CD4-positive, alpha-beta T cell treated with Interleukin-21 for 1 hour (primary cell): ENCODE measurements around the gene COL15A1.

Experiments used
- DNase-seq: peaks from one replicate; pipeline ENCODE4 v3.0.0-alpha.2; 2020

COL15A1 gene

DNA sequence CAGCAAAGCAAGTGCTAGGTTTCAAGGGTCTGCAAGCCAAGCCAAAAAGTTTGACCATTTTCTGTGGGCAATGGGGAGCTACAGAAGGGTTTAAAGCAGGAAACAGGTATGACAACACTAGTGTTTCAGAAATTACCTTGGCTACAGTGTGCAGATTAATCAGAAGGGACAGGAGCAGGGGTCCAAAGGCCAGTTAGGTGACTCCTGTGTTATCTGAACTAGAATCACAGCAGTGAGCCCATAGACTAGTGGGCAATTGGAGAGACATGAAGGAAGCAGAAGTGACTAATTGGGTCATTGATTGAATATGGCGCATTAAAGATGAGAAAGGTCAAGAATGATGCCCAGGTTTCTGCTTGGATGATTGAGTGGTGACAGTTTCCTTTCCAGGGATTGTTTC, 119.8 kb downstream of the COL15A1 start:
- DNase-seq: no peak

DNA sequence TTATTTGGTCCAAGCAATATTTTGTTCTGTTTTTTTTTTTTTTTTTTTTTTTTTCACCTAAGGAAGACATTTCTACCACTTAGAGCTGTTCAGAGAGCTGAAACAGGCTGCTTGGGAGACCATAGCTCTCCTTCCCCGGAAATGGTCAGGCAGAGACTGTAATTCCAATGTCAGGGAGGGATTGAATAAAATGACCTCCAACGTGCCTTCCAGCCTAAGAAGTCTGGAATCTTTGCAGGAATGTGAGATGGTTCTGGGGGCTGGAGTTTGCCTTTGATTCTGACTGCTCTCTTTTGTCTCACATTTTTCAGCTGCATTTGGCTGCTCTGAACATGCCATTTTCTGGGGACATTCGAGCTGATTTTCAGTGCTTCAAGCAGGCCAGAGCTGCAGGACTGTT, 122.9 kb downstream of the COL15A1 start:
- no peak for DNase-seq

DNA sequence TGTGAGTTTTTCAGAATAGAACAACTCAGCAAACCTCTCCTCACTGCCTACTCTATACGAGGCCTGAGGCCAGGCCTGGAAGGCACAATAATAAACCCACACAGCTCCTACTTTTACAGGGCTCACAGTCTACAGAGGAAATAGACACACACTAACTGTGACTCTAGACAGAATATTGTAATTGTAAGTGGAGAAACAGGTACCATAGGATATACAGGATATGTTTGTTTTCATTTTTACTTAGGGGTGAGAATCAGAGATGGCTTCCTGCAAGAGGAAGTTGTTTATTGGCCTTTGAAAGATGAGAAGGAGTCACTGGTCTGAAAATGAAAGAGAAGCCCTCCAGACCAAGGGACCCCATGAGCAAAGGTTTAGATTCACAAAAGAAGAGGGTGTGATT, 125.4 kb downstream of the COL15A1 start:
- no peak for DNase-seq

DNA sequence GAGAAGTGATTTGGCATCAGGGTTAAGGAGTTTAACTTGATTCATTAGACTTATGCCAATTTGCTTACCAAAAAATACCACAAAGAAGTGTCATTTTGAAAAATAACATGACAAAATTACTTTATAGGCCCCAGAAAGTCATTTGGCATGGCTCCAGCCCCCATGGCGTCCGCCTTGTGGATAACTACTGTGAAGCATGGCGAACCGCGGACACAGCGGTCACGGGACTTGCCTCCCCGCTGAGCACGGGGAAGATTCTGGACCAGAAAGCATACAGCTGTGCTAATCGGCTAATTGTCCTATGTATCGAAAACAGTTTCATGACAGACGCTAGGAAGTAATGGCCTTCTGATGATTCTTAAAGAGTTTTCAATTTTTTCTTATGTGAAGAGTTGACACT, 125.8 kb downstream of the COL15A1 start:
- DNase-seq: no peak

DNA sequence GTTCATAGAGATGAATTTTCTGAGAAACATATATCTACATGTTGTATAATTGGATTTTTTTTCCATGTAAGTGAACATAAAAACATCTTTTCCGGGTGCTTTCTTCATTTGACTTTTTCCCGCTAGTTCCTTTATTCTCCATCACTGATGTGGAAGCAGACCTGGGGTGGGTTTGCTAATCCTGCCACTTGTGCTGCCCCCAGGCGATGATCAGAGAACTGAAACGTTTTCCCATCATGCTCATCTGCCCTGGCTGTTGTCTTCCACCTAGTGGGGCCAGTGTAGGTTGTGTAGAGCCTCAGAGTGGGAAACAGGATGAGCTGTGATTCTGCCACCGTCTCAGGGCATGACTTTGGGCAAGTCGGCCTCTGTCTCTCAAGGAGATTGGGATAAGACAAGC, 127.0 kb downstream of the COL15A1 start:
- DNase-seq: no peak

DNA sequence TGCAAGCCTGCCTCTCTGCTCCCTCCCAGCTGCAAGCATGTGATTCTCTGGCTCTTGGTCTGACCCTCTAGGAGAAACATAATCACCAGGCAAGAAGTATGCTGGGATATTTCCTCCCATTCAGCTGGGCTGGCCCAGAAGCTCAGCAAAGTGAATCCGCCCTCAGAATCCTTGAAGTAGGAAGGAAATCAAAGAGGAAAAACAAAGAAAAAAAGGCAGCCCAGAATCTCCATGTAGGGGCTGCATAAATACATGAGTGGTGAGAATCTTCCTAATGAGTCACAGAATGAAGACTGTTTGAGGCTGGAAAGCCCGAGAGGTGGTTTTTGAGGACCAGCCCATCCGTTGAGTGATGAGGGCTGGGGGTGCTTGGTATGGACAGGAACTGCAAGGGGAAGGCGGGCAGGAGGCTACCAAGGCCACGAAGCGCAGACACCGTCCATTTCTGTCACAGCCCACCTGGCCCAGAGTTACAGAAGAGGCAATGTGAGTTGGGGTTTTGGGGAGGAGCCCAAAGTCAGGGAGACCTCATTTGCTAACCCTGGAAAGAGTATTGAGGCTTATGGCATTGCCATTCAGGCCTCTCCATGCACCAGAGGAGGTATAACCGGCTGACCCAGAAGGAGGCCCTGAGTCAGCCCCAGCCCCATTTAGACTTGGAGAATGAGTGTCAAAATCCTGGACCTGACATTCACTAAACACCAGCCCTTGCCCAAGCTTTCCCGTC, 127.8 kb downstream of the COL15A1 start:
- DNase-seq: no peak

DNA sequence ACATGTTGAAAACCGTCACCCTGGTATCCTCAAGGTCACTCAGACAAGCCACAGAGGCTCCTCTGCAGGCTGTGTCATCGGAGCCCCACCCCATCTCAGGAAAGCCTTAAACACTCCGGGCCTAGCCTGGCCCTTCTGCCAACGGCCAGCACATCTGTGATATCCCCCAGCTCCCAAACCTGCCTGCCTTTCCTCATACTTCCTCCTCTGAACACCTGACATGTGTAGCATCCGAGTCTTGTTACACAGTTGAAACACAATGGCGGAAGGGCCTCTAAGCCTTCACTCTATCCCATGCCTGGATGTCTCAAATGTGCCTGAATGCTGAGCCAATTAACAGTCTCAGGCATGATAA, 128.3 kb downstream of the COL15A1 start:
- DNase-seq: no peak

DNA sequence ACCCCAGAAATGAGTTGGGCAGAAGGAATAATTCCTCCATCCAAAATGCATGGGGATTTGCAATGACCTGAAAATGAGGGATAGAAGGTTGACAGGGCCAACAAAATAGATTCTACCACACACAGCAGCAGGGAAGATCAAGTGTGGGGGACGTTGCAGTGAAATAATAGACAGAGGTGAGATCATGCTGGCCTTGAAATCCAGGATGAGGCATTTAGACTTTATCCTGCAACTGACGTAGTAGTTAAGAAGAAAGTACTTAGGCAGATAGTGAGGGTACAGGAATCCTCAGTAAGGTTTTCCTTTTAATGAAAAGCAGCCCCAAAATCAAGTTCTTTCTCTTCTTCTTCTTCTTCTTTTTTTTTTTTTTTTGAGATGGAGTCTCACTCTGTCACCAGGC, 129.6 kb downstream of the COL15A1 start:
- no peak for DNase-seq

DNA sequence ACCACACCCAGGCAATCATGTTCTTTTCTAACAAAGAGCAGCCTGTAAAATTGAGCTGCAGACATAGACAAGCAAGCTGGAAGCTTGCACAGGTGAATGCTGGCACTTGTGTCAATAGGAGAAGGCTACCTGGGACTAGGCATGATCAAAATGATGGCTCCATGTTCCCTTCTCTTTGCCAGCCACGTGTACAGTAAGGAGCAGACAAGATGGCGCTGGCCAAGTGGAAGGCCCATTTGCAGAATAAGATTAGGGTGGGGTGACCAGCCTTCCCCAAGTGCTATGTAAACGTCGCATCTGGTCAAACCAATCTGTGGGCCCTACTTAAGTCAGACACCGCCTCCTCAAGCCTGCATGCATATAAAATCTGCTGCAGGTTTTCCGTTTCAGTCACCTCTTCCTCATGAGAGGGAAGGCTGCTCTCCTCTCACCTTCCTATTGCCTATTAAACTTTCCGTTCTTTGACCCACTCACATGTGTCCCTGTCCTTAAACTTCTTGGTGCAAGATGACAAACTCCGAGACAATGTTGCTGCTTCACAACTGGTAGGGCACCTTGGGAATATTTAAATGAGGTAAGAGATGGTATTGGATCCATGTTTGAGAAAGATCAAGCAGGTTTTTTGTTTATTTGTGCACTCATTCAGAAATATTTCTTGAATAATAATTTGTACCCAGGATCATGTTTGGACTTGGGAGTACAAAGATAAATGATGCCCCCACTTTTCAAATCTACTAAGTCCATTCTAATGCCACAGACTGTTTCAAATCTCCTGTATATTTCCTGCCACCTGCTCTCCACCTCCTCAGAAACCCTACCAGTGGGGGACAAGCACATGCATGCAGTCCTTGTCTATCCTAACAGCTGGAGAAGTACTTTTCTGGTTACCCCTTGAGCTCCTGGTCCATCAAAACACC, 130.5 kb downstream of the COL15A1 start:
- DNase-seq: no peak

DNA sequence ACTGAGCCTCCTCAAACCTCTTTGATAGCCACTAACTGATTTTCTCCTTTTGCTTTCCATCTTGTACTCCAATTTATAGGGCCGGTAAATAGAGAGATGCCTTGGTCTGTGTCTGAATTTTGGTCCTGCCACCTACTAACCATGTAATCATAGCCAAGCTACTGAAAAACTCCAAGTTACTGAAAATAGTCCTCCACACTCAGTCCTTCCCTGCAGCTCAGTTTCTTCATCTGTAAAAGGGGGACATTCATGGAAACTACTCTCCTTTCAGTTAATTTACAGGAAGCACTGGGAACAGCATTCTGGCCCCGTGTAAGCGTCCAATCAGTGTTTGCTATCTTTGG, 131.2 kb downstream of the COL15A1 start:
- no peak for DNase-seq

DNA sequence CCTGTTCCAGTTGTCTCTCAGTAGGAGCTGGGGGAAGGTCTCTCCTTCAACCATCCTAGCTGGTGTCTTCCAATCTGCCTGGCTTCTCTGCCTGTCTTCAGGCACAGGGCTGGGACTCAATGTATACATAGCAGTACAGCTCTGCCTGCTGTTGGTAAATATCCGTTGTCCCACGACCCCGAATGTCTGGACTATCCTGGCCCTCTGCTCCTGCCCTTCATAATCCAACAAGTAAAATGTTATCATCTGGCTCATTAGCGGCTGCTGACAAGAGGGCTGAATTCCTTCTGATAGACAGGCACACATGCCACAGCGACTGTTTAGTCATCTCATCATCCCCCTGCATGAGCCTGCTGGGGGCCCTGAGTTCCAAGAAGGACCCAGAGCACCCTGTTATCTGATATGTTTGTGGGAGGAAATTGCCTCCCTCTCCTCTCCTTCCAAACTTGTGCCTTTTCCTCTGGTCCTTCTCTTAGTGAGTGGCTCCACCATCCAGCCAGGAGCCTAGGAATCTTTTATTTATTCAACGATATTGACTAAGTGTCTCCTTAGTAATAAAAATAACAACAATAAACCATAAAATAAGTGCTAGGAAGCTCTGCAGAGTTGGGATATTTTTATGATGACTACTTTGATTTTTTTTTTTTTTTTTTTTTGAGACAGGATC, 131.7 kb downstream of the COL15A1 start:
- DNase-seq: no peak

DNA sequence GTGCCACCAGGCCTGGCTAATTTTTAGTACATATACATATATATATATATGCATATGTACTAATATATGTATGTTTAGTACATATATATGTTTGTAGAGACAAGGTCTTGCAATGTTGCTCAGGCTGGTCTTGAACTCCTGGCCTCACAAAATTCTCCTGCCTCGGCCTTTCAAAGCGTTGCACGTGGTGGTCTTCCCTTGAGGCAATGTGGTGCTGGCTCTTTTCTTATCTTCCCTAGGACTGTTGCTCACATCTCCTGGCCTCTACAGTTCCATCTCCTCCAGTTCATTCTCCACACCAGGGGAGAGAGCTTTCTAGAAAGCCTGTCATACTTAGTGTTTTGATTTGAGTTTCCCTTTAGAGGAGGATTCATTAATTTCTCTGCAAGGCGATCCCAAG, 132.3 kb downstream of the COL15A1 start:
- no peak for DNase-seq

DNA sequence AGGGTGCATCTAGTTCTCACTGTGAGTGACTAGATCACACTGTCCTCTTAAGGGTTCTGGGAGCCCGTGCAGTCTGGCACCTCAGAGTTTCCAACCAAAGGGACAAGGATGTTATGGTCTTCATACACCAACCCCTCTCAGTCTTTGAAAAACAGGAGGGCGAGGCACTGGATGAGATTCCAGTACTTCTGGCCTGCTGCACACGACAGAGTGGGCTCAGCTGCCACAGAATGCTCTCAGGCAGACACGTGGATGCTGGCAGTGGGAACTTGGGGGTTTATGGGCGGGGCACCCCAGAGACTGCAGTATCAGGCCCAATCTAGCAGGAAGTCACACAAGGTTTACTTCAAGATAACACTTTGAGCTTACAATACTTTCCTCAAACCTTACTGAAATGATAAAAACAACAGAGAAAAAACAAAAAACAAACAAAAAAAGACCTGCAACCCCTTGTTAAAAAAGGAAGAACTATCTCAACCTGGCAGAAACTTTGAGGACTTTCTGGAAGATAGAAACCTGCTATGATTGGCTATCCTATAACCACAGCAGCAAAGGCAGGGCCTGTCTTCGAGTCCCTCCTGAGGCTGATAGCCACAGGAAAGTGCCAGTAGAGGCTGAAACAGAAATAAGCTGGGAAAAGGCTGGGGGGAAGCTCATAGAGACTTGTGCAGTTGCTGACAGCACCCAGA, 132.9 kb downstream of the COL15A1 start:
- peak; percentile 65 for DNase-seq

DNA sequence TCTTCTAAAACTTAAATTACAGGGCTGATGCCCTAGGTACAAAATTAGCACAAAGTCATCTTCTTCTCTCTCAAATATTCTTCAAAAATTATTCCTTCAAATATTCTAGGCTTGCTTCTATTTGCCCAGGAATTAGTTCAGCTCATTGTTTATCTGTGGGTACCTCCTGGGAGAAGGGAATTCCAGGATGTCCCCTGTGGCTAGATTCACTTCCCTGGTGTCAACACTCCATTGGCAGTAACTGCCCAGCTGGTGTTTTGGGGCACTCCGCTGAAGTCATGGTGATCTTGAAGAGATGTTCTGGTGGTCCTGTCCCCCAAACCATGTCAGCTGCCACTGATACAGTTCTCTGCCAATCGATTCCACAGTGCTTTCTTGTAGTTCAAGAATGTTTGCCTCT, 135.0 kb downstream of the COL15A1 start:
- no peak for DNase-seq

DNA sequence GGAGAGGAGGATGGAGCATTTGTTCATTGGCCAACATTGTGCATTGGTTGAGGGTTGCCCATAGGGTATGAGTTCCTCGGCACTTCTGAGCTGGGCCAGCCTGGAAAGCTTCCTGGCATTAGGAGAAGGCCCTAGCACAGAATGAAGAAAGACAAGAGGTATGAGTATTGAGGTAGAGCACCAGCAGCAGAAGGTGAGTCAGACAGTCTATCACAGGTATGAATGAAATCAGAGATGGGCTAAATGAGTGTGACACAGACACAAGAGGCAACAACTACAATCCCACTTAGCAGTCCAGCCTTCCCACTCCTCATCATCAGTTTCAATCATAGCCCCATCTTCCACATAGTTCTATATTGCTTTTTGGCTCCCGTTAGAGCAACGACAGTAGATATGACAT, 135.8 kb downstream of the COL15A1 start:
- DNase-seq: no peak

DNA sequence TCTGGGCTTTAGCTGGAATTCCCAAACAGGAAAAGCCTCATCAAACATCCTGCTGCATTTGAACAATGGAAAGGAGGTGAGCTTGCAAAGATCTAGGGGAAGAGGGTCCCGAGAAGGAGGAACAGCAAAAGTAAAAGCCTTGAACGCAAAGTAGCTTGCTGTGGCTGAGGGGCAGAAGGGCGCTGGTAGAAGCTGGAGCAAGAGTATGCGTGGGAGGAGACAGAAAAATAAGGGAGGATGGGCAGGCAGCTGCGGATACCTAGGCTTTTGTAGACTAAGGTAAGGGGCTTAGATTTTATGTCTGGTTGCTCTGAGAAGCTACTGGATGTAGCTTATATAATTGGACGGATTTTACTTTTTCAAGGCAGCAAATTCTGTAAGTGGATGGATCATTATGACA, 139.3 kb downstream of the COL15A1 start:
- no peak for DNase-seq

DNA sequence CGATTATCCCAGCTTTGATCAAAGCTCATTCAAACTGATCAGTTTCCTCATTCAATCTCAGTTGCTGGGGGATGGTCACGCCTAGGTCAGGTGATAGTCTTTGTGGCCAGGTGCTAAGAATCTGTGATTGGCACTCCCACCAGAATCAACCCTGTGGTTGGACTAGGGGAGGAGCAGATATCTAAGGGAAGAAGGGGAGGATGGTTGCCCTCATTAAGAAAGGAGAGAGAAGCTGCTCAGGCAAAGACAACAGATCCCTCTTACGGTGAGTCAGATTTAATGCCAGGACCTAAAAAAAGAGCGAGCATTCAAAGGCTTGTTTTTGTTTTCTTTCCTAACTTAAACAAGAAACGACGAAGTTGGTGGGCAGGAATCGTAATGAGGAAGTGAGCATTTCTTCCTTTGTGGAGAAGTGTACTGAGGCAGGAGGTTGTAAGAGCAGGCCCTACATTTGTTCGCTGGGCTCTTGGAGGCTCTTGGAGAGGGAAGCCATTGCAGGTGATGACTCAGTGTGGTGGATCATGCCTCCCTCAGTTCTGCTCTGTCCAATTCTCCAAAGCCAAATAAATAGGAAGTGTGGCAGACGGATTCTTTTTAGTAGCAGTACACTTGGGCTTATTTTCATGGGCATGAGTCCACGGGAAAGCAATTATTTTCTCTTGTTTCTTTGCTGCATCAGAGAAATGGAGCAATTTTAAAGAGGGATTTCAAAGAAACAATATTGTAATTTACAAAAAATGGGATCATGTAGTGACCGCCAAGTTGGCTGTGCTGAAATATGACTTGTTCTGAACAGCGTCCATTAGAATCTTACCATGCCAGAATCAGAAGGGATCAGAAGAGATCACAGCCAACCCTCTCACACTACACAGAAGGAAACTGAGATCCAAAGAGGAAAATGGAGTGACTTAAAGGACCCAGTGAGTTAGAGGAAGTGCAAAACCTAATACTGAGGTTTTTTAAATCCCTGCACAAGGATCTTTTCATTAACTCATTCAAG, 142.5 kb downstream of the COL15A1 start:
- no peak for DNase-seq

DNA sequence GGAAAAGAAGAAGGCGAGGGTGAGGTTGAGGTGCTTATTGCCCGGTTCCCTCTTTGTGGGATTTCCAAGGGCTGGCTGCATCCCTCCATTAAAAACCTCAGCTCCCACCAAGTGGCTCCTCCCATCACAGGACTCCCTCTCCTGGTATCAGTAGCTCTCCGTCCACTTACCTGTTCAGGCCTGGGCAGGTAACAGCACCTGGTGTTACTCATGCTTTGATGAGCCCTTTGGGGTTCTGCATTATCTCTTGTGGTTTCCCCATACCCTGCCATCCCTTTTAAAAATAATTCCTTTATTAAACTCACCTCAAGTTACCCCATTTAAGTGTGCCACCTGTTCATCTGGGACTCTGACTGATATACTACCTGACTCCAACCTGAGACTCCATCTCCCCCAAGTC, 143.8 kb downstream of the COL15A1 start:
- no peak for DNase-seq

DNA sequence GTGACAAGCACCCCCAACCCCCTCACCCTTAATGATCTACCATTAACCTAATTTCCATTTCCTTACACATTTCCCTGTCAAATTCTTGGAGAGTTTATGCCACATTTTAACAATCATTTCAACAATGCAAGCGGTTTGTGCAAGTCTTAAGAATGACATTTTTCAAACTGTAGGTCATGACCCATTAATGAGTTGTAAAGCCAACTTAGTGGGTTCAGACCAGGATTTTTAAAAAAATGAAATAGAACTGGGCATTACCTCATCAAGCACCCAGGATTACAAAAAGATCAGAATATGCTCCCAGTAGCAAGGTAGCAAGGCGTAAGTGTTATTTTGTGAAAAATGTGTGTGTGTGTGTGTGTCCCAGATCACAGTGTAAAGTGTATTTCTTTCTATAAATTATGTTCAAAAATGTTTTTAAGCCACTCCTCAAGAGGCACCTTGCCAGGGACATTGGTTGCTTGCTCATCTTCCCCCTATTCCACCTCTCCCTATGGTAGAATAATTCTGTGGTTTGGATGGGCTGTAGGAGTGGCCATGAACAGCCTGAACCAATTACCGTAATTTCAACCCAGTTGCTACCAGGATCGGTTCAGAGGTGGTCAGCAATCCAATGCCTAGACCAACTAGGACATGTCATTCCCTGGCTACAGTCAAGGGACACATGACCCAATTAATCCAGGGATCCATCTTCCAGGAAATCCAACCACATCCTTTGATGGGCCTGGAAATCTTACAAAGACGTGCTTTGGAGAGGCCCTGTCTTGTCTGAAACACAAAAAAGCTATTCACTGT, 146.8 kb downstream of the COL15A1 start:
- no peak for DNase-seq

DNA sequence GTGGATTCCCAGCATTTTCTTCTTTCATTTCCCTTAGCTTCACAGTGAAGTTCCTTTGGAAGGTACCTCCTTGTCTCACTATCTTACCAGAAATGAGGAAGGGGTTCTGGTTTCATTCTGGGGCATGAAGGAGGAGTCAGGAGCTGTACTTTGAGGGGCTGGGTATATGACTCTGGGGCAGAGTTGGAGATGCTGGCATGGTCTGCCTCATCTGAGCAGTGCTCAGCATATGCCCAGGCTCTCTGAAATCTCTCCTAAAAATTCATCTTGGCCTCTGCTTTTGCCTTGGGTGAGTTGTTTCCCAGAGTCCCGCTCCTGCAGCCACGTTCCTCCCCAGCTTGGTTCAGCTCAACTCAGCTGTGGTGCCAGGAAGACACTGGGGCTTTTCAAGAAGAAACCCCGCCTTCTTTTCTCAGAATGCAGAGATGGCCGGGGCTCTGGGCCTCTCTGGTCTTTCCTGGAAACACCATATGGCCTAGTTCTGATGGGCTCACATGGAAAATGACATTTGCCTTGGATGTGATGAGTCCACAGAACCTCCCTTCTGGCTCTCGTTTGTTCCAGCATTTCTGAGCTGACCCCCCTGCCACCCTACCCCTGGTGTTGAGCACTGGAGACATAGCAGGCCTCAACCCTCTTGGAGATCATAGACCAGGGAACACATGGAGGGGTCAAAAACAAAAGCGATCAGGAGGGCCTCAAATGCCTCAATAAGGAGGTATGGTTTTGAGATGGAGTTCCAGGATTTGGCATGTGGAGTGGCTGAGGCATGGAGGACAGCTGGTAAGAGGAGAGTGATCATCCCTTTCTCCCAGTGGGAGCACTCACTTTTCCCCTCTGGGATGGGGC, 149.2 kb downstream of the COL15A1 start:
- DNase-seq: peak; percentile 49

DNA sequence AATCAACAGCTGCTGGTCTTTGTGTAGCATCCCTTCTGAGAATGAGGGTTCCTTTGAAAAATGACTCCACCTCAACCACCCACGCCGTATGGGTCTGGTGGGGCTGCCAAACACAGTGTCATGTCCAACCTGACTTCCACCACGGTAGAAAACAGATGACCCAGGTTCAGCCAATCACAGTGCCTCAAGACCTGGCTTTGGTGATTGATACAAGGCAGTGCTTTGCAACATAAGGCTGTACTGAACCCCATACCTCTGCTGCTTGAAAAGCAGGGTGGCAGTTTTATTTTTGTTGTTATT, 149.7 kb downstream of the COL15A1 start:
- no peak for DNase-seq
